Transverse colon (tissue), 4 donors: ENCODE results near the gene PTPRG.

Source experiments
- EP300 ChIP-seq: sonication (generic); formaldehyde crosslinking; IDR thresholded peaks from one replicate; pipeline ENCODE4 v1.6.1; 2017; ENCODE audit warnings: antibody characterized with exemption, low read depth
- POLR2A ChIP-seq: fragments of 450-650 bp; IDR thresholded peaks from one replicate; pipeline ENCODE4 v1.6.1; 2016; ENCODE audit warnings: antibody characterized with exemption, mild to moderate bottlenecking, moderate library complexity
- POLR2AphosphoS5 ChIP-seq, 3 donors: sonication (generic); formaldehyde crosslinking; IDR thresholded peaks; one replicate each; pipeline ENCODE4 v1.6.1; 2016; ENCODE audit warnings: antibody characterized with exemption in 3 of 3
- TF ChIP-seq, protein P1 (sequence below), 5 experiments: fragments of 200-600 bp in 3 of 5; fragments of 450-650 bp in 2 of 5; sonication (generic) in 3 of 5; IDR thresholded peaks; 1 replicate in 2 of 5; 2 replicates in 3 of 5; pipeline ENCODE4 v1.5.1; 2016 to 2017; ENCODE audit warnings: antibody characterized with exemption in 5 of 5, inconsistent platforms in 3 of 5, mild to moderate bottlenecking in 2 of 5, moderate library complexity in 1 of 5

DNA sequence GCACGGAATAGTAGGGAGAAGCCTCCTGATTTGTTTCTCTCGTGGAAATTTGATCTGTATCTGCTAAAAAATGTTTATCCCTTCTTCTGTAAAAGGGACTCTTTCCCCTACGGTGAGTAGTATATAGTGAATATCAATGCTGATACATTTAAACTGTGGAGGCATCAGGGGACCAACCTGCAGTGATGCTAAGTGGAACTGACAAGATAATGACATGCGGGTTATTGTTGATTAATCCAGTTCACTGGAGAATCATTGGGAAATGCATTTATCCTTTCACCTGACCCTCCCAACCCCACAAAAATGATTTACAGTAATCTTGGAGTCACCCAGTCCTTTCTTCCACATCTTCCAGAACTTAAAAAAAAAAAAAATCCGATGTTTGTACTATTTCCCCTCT lies 264.8 kb downstream of the PTPRG start:
- TF ChIP-seq, protein P1, sequence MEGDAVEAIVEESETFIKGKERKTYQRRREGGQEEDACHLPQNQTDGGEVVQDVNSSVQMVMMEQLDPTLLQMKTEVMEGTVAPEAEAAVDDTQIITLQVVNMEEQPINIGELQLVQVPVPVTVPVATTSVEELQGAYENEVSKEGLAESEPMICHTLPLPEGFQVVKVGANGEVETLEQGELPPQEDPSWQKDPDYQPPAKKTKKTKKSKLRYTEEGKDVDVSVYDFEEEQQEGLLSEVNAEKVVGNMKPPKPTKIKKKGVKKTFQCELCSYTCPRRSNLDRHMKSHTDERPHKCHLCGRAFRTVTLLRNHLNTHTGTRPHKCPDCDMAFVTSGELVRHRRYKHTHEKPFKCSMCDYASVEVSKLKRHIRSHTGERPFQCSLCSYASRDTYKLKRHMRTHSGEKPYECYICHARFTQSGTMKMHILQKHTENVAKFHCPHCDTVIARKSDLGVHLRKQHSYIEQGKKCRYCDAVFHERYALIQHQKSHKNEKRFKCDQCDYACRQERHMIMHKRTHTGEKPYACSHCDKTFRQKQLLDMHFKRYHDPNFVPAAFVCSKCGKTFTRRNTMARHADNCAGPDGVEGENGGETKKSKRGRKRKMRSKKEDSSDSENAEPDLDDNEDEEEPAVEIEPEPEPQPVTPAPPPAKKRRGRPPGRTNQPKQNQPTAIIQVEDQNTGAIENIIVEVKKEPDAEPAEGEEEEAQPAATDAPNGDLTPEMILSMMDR (IDR thresholded peaks at IDR 0.05): no peak
- TF ChIP-seq POLR2A (no peak), EP300 (no peak), POLR2AphosphoS5 (IDR thresholded peaks at IDR 0.05) (no peak)
